GM13976 (cell line): Measurements from ENCODE around the gene ZPR1.

Experiments used
- DNase-seq: peaks from one replicate; pipeline ENCODE4 v3.0.0; 2012; ENCODE audit warnings: low spot score
- in situ Hi-C: fragments of 300-500 bp; cut with MboI; formaldehyde crosslinking; loops from one replicate; pipeline ENCODE4 v1.12.0; 2022; ENCODE audit warnings: low sequenced_read_pairs, mixed read lengths, inconsistent platforms; ENCODE audit not compliant: unreplicated experiment
- TF ChIP-seq, protein P1 (sequence below): IDR thresholded peaks from 2 replicates; pipeline ENCODE4 v1.5.1; 2012; ENCODE audit warnings: borderline replicate concordance, mild to moderate bottlenecking; ENCODE audit not compliant: insufficient read depth; ENCODE audit errors: extremely low read depth, missing control alignments, control extremely low read depth

The ZPR1 gene

DNA sequence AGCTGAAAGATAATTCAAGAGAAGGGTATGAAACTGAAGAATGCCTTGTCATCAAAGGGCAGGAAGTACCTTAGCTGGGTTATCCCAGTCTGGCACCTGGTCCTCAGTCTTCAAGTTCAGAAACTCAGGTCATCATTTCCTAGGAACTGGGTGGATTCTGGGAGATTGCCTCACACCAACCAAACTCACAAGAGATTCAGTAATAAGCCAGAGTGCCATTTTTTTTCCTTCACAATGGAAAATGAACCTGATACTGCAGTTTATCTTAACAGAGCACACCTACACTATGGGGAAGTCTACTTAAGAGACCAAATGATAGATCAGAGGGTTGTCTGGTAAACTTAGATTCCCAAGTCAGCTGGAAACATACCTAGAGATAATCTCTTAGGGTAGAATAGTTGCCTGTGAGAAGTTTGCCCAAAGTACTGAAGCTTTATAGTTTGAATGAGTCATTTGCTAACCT is 11.3 kb downstream of the ZPR1 start:
- TF ChIP-seq, protein P1, sequence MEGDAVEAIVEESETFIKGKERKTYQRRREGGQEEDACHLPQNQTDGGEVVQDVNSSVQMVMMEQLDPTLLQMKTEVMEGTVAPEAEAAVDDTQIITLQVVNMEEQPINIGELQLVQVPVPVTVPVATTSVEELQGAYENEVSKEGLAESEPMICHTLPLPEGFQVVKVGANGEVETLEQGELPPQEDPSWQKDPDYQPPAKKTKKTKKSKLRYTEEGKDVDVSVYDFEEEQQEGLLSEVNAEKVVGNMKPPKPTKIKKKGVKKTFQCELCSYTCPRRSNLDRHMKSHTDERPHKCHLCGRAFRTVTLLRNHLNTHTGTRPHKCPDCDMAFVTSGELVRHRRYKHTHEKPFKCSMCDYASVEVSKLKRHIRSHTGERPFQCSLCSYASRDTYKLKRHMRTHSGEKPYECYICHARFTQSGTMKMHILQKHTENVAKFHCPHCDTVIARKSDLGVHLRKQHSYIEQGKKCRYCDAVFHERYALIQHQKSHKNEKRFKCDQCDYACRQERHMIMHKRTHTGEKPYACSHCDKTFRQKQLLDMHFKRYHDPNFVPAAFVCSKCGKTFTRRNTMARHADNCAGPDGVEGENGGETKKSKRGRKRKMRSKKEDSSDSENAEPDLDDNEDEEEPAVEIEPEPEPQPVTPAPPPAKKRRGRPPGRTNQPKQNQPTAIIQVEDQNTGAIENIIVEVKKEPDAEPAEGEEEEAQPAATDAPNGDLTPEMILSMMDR = no peak

DNA sequence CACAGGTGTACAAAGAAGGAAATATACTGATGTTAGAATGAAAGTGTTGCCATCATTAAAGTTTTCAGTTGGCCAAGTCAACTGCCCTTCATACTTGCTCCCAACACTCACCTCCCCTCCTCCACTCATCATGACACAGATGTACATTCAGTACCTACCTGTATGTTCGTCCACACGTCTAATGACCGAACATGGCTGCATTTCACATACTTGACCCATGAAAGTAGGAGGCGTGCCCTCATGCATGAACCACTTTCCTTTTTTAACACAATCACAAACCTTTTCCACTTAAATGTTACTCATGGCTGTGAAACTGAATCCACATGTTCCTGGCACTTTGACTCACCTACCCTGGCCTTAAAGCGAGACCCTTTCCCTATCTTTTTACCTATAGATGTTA is 11.8 kb downstream of the ZPR1 start:
- no peak for DNase-seq
- TF ChIP-seq, protein P1 = no peak
- in situ Hi-C loops = loop anchor here (25.0 kb wide), 1 partner anchor 336 kb away; no protein-coding TSS in a partner anchor

More for the DNA sequence above, 11.3 kb downstream of the ZPR1 start:
- no peak for DNase-seq
- in situ Hi-C loops = loop anchor here (25.0 kb wide), 1 partner anchor 336 kb away; no protein-coding TSS in a partner anchor

DNA sequence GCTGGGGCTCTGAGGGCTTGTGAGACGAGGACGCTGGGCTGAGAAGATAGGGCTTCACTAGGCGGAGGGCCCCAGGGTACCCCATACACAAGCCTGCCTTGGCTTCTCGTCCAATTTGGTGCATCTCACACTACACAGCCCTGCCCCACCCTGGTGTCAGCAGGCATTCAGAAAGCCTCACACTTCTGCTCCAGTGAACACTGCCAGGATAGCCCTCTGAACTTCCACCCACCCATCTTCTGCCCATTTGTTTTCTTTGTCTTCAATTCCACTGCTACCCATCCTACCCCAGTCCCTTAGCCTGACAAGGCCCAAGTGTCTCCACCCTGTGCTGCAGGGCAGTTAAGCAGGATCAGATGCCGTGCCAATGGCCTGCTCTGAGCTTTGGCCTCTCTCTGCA is 13.2 kb downstream of the ZPR1 start:
- TF ChIP-seq, protein P1 = no peak
- in situ Hi-C loops = loop anchor here (25.0 kb wide), 1 partner anchor 338 kb away; no protein-coding TSS in a partner anchor
- no peak for DNase-seq

DNA sequence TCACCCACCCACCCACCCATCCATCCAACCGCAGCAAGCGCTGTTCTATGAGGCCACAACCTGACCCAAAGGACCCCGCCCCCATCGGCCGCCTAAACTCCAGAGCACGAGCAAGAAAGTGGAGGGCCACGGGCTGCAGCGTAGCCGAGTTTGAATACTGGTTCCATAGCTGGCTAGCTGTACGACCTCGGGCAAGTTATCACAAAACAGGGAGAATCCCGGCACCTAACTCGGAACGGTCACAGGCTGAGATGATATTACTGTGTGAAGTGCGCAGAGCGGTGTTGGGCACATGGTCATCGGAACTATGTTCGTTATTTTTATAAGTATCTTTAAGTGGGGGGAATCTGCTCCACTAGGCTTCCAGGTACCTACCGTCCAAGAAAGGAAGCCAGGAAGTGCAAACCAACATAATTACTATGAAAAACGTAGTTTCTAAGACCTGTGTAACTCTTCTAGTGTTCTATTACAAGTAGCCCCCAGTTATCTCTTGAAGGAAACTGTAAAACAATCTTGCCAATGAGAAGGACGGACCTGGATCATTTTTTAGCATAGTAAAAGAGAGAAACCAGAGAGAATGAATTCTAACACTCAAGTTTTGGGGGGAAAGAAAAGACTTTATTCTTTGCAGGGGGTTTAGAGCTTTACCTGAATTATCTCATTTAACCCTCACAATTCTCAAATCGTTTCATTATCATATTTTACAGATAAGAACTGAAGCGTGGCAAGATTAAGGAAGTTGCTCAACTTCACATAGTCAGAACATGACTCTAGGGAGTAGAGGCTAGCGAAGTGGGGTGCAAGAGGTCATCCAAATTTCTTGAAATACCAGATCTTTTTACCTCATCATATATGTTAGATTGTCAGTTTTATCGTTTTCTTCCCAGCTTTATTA is 14.4 kb downstream of the ZPR1 start:
- in situ Hi-C loops = no loop called here
- TF ChIP-seq, protein P1 = no peak
- DNase-seq = no peak

DNA sequence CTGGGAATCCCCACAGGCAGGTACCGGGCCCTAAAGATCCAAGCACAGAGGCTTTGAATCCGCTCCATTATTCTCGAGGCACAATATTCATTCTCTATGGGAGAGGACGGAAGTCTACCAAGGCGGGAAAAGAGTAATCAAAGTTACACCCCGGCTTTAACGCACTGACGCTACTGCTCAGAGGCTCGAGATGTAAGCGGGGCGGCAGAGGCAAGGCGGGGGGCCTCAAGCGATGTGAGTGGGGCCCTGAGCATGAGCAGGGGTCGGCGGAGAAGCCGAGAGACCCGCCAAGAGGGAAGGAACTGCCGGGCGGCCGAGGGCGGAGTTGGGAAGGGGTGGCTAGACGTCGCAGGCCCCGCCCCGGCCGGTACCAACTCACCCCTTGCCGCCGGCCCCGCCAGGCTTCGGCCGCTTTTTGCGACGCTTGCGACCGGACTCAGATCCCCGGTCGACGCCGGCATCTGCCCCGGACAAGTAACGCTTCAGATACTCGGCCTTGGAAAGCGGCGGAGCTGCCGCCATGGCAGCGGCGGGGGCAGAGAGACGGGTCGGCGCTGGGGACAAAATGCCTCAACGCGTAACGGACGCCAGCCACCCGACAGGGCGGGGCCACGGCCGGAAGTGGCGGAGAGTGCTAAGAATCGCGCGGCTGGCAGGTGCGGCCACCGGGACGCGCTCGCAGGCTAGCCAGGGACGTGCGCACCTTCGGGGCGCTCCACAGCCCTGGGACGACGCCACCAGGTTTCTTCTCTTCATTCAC is 15.2 kb downstream of the ZPR1 start, which contains the start of gene BUD13:
Gene BUD13, minus strand, starts transcription at position 545 of the 760 bp plus-strand sequence. Its CDS starts 23 bp downstream, at position 522.
- peak; percentile 96 for DNase-seq
- TF ChIP-seq, protein P1 = no peak
- in situ Hi-C loops = no loop called here

DNA sequence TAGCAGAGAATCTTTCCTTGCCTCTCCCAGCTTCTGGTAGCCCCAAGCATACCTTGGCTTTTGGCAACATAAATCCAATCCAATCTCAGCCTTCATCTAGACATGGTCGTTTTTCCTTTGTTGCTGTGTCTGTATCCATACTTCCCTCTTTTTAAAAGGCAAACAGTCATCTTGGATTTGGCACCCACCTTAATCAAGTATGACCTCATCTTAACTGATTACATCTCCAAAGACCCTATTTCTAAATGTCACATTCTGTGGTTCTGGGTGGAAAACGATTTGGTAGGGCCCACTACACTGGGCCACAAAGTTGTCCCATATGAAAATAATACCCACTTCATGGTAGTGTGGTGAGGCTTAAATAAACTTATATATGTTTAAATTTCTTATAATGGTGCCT is 15.9 kb downstream of the ZPR1 start:
- no peak for DNase-seq
- TF ChIP-seq, protein P1 = no peak
- in situ Hi-C loops = no loop called here
